DMS53 treated with DMSO at 0.1 percent for 48 hours (cell line): ENCODE data around the gene KRTAP7-1.

Experiments used
- DNase-seq: peaks from one replicate; lab custom pipeline; 2025; ENCODE audit not compliant: unreplicated experiment; lab: John Stamatoyannopoulos, UW

The KRTAP7-1 gene, protein sequence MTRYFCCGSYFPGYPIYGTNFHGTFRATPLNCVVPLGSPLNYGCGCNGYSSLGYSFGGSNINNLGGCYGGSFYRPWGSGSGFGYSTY

DNA sequence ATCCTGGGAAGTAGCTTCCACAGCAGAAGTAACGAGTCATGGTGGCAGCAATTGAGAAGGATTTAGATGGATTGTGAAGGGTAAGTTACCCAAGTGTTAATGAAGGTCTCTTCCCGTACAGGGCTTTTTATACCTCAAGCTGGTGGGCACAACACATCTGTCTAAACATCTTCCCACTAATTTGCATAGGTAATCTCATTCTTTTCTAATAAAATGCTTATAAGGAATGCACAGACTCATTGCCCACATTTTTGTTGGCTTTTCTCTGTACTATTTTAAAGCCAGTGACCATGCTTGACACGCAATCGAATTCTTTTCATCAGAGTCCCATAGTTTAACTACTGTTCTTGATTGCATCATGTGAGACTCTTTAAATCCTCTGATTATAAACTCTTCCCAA lies at the start of gene KRTAP7-1:
Gene KRTAP7-1, minus strand, starts transcription at position 101 of the 400 bp plus-strand sequence. Its CDS starts 61 bp downstream, at position 40.
- no peak for DNase-seq

DNA sequence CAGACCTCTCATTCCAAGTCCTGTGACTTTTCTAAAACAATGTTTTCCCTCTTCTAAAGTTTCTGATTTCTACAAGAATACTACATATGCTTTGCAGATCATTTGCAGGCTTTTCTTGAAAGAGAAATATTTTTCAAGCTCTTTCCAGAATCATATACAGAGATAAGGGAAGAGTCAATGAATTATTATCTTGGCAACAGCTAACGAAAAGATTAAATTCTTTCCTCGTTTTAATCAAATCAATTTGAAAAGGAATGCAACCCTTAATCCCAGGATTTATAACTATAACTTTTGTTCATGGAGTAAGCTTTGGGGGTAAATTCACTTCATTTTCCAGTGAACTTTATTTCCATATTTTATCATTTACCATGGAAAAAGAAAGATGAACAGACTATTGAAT lies 45.0 kb upstream of the KRTAP7-1 start:
- DNase-seq, result no peak

DNA sequence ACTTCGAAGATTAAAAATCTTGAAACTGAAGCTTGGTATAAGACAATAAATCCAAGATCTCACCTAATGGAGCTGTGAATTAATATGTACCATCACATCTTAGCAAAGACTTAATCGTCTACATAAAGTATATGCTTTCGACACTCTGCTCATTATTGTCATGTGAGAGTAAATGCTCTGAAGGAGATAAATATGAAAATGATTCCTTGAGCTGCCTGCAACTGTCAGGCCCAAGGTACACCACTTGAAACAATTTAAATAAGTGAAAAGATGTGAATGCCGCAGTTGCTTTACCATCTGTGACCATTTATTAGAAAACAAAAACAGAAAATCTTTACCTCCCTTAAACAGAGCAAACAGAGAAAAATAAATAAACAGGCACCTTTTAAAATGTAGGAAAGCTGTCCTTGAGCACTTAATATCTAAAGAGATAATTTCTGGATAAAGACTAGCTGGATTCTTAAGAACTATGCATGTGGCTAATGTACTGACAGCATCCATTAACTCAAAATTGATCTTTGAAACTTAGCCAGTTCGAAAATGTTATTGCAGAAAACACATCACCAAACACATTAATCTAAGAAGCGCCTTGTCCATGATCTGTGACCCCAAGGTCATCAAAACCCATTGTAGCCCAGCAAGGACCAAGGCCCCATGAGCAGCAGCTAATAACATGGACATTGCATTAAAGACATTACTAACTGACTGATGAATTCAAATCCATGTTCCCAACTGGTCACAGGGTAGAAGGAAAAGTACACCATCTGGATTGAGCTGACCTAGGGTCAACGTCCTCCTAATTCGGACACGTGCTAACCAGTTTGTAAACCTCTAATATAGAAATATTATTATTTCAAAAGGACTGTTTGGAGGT lies 18.3 kb upstream of the KRTAP7-1 start:
- no peak for DNase-seq

DNA sequence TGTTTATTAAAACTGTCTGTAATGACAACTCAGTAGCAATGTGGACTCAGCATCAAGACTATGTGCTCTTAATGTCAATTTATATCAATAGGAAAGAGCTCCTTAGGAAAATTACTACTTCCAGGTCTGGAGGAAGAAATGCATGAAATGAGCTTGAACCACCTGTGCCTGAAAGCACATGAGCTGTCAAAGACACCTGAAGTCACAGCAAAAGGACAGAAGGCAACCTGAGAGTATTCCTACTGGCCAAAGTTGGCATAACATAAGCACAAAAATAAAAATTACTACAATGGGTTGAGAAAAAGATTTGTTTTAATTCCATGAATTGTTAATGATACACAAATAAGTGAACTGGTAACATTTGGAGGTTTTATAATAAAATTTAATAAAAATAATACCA lies 13.4 kb upstream of the KRTAP7-1 start:
- no peak for DNase-seq

DNA sequence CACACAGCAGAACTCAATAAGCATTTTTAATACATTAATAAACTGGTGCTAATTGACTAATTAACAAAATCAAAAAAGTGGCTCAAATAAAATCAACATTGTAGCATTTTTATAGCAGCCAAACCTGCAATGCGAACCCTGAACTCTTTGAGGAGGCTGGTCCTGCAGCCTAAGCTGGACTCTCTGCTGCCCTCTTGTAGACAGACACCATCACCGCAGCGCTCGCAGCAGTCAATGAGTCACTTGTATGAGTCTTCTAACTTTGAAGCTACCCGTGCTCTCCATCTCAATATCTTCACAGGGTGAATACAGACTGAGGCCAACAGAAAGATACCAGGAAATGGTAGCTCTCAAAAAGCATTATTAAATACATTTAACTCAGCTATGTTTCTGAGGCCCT lies 9.7 kb upstream of the KRTAP7-1 start:
- peak; percentile 55 for DNase-seq

DNA sequence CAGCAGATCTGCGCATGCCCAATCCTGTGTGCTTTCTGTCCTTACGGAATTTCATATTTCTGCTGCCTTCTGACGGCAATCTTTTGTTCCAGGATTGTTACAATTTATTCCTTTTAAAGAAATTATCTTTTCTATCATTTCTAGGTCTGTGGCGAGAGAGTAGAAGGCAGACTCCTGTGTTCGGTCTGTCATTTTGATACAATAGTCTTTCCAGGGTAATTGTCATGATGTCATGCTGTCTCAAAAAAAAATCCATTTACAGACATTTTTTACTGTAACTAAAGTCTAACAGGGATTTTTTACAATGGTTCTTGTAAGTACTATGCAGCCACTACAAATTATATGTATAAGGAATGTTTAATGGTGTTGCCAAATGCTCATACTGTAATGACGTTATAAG lies 9.0 kb upstream of the KRTAP7-1 start:
- no peak for DNase-seq

DNA sequence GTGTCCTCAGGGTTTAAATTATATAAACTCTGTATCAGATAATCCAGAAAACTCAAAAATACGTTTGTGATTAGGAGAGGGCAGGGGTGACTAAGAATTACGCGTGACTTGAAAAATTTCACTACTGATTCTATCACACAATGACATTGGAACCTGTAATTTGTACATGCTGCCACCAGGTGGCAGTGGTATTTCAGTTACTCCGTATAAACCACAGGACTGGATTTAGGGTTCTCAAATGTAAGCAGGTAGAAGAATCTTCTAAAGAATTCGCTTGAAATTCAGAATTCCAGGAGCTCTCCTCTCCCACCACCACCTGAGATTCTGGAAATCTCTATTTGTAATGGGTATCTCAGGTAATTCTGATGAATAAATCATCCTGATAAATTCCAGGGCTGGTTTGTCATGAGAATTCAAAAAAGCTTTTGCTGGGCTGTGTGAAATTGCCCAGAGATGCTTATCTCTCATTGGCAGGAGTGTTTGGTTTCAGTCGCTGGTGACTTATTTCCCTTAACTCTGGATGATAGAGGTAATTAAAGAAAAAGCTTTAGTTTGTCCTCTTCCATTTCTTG lies 1.7 kb upstream of the KRTAP7-1 start:
- peak; percentile 12 for DNase-seq

DNA sequence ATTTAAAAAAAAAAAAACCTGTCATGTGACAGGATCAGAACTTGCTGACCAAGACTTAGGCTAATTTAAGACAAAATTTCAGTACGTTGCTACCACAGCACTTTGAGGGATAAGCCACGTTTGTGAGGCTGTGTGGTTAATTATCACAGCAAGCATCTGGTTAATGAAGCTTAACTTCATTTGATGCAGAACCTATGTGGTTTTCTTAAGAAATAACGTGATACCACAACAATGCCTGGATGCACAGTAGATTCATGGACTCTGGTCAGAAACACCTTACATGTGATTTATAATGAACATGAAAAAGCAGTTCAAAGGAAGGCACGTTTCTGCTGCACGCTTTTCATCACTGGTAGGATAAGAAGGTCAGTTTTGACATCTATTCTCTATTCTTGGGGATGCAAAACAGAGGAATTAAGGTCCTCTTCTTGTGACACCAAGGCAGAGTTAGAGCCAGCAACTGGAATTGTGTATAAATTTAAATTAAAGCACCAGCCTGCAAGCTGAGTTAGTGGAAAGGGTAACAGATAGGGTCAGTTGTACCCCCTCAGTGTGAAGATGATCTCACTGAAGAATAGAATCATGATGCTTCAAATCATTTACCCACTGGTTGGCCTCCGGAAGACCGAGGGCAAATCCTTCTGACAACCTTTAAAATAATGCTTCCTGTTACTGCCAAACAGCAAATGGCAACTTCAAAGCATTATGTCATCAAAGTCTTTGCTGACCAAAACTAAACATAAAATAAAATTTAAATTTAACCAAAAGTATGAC lies 10.5 kb downstream of the KRTAP7-1 start:
- DNase-seq, result no peak

DNA sequence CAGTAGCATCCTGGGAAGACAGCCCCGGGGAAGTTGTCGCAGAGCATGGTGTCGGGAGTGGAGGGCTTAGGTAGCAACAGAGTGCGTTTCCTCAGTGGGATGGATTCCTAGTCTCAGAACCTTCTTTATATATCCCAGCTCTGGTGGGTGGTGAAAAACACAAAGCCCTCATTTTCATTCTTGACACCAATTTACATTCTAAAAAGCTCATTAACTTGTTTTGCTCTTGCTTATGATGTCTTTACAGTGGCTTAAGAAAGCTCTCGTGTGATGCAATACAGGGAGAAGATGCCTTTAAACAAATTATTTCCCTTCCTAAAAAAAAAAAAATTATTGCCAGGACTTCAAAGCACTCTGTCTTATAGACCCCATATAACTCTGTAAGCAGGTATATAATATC lies 16.4 kb downstream of the KRTAP7-1 start, which contains the start of gene KRTAP8-1:
Gene KRTAP8-1, minus strand, starts transcription at position 101 of the 400 bp plus-strand sequence. Its CDS starts 54 bp downstream, at position 47.
- DNase-seq, result no peak

DNA sequence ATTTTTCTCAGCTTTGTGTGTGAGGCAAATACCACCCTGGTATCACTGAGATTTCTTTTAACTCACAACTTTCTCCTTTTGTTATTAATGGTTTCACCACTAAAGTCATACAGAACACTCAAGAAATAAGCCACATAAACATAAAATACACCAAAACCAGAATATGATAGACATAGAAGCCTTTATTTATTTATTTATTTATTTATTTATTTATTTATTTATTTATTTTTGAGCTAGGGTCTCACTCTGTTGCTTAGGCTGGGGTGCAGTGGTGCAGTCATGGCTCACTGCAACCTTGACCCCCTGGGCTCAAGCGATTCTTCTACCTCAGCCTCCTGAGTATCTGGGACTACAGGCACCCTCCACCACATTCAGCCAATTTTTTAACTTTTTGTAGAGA lies 29.0 kb downstream of the KRTAP7-1 start:
- no peak for DNase-seq

DNA sequence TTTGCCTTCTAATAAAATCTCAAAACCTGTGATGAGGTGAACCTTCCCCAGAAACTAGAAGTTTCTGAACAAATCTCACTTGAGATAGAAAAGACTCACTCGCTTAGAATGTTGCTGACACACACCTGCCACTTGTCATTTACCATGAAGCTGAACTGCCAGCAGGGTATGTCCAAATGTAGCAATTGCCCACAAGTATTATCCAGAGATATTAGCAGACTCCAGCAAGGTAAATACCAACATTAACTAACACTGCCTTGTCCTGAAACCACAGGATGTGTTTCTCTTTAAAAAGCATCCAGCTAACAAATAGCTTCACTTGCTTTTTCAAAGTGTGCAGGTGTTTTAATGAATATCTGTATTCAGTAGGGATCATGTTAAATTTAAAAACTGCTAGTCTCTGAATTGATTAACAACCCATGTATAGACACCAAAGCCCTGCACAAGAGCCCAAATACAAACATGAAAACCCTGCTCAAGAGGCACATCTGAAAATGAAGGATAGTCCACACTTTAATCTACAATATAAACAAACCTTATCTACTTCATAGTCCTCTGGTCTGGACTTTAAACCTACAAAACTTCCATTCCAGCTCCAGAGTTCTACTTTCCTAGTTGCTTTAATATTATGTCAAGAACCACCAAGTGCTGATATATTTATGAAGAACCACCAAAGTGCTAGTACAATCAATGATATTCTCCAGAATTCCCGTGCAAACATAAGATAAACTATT lies 35.8 kb downstream of the KRTAP7-1 start:
- DNase-seq, result peak; percentile 24

DNA sequence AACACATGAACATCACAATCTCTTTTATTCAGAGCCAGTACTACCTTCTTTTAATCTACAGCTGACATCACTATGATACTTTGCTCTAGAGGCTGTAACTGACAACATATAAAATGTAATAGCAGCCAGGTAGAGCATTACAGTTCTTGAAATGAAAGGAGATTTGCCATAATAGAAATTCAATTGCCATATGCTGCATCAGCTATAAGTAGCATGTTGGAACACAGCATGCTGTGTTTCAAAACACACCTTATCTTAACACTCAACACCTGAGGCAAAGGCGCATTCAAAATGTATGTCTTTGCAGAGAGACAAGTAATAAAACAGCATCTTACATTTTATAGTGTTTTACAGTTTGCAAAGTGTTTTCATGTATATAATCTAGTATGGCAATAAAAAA lies 50.3 kb downstream of the KRTAP7-1 start:
- DNase-seq, result no peak
